ENCODE data around the gene OMP.

DNA sequence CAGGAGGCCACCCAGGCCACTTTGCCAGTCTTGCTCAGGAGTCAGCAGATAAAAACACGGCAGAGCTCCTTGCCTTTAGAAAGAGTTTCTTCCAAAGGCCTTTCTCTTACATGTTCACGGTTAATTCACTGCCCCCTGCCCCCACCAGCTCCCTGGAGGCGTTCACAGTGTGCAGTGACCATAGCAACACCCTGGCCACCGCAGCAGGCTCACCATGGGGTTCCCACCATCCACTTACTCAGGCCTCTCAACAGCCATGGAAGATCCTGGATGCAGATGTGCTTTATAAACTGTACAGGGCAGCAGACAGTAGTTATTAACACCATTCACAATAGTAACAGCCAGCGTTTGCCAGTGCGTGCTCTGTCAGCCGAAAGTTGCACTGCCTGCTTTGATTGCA, 14.9 kb downstream of the OMP start:
- TF ChIP-seq, protein P1, sequence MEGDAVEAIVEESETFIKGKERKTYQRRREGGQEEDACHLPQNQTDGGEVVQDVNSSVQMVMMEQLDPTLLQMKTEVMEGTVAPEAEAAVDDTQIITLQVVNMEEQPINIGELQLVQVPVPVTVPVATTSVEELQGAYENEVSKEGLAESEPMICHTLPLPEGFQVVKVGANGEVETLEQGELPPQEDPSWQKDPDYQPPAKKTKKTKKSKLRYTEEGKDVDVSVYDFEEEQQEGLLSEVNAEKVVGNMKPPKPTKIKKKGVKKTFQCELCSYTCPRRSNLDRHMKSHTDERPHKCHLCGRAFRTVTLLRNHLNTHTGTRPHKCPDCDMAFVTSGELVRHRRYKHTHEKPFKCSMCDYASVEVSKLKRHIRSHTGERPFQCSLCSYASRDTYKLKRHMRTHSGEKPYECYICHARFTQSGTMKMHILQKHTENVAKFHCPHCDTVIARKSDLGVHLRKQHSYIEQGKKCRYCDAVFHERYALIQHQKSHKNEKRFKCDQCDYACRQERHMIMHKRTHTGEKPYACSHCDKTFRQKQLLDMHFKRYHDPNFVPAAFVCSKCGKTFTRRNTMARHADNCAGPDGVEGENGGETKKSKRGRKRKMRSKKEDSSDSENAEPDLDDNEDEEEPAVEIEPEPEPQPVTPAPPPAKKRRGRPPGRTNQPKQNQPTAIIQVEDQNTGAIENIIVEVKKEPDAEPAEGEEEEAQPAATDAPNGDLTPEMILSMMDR (IDR thresholded peaks at IDR 0.05) = no peak
- TF ChIP-seq POLR2AphosphoS5 (IDR thresholded peaks at IDR 0.05) = no peak
